Cerebellar nuclear complex (tissue), 1 donor: ENCODE measurements around the gene FGB.
"Not testable (repeated sequence)": the region's sequence is repeated elsewhere in the genome, so short reads cannot be mapped to it uniquely, and the experiment has no call there.

Source experiments
- DNase-seq, 2 experiments: peaks; one replicate each; lab custom pipeline; 2025; lab: John Stamatoyannopoulos, UW

Gene FGB

GRCh38 chr4:154597281-154597680 is 34.5 kb downstream of the FGB start:
- not testable (repeated sequence) for DNase-seq

DNA sequence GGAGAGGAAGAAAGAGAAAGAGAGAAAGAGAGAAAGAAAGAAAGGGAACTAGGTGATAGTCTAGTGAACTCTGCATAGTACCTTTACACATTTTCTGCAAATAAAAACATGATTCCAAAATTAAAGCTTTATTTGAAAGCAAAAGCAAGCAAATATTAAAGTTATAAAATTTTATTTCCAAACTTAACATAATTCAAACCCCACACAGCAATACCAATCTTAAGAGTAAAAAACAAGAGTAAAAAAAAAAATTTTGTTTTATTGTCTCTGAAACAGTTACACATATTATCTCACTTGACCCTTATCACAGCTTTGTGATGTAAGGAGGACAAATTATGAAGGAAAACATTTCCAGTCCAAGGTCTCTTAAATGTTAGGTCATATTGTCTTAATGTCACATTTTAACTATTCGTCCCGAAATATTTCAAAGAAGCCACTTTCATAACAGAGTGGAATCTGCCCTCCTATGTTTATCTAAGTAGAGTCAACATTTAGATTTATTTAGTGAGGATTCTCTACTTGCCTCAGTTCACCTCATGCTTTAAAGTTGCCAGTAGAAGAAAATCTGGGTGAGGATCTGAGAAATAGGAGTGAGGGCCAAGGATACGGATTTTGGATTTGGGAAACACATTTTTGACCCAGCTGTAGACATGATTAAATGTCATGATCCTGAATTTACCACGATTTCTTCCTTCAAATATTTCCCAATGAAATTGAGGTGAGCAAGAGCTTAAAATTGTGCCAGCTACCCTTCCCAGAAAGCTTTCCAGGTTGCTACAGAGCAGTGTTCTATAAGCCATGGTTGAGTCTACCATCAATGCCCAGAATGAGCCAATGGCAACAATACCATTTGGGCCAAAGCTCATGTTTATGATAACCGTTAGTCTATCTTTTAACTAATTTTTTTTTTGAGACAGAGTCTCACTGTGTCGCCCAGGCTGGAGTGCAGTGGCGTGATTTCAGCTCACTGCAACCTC is 35.3 kb downstream of the FGB start:
- DNase-seq, result no peak

GRCh38 chr4:154602404-154603020 is 39.7 kb downstream of the FGB start:
- DNase-seq, result no peak

- DNase-seq, result no peak
Measured at GRCh38 chr4:154603033-154603943, 40.5 kb downstream of the FGB start.

DNA sequence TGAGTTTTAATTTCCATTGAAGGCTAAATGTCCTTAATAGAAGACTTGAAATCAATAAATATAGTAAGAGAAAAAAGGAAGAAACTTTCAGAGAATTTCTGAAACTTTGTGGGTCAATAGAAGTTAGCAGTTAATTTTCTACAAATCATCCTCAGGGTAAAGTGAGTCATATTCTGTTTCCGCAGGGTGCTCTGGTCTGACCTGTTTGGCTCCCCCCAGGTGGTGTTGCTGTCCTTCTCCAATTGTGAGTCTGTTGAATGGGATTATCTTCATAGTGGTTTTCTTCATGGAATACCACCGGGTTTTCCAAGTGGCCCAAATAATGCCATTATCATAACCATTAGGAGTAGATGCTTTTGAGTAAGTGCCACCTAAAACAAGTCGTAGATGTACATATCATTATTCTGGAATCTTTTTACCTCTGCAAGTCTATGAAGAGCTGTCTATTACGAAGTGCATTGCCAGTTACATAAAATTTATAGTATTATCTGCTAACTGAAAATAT is 41.9 kb downstream of the FGB start:
- DNase-seq, result no peak

- no peak for DNase-seq
Measured at GRCh38 chr4:154606728-154607723, 44.2 kb downstream of the FGB start.

DNA sequence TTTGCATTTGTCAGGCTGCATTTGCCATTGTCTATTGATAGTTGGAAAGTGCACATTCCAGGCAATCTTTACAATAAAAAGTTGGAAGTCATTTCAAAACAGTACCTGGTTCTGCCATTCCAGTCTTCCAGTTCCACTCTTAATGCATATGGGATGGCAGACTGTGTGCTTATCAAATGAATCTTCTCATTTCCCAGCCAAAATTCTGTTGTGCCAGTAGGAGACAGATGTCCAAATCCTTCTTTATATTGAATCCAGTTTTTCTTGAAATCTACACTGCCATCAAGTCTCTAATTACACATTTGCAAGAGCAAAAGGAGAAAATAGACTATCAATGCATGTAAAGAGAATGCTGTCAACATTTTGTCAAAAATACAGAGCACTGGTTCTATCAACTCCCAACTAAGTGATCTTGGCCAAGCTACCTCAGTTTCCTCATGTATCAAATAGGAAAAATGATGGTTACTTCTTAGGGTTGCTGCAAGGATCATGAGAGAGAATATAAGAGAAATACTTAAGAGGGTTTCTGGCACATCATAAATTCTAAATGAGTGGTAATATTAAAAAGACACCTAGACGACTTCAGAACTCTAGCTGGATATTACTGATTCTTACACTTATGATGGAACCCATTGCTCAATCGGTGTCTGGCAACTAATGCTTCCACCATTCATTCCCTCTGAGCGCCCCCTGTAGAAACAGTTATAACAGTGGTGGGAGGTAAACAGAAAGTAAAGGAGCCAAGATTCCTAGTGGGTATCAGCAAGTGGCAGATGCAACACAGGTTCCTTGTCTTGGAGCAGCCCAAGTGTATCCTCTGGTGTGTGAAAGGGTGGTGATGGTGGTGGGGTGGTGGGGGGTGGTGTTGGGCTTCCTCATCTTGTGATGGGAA is 45.8 kb downstream of the FGB start:
- DNase-seq, result no peak

DNA sequence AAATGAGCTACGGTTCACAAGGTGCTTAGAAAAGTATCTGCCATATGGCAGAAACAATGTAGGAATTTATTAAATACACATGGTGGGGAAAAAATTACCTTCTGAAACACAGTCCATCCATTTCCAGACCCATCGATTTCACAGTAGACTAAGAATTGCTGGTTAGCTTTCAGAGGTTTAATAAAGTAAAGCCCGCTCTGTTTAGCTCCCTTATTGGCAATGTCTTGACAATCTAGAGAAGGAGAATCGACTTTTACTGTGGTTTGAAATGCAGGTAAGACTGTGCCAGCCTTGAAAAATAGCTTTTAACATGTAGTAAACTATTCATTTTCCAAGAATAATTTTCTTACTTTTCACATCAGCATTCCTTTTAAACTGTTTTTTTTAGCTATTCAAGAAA is 46.7 kb downstream of the FGB start:
- DNase-seq, result no peak

- DNase-seq, result no peak
Measured at GRCh38 chr4:154610582-154610981, 47.8 kb downstream of the FGB start.

DNA sequence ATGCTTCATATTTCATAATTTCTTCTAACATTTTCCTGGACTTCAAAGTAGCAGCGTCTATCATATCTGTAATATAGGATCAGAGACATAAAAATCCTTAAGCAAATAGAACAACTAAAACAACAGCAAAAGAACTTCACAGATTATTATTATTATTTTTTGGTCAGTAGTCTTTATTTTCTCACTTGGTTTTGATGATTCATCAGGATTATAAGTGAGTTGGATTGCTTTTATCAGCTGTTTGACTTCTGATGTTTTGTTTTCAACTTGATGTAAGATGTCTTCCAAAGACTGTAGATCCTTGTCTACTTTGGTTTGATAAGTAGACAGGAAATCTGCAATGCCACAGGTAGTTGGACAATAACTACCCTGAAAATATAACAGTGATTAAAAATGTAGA is 49.0 kb downstream of the FGB start:
- DNase-seq, result no peak

DNA sequence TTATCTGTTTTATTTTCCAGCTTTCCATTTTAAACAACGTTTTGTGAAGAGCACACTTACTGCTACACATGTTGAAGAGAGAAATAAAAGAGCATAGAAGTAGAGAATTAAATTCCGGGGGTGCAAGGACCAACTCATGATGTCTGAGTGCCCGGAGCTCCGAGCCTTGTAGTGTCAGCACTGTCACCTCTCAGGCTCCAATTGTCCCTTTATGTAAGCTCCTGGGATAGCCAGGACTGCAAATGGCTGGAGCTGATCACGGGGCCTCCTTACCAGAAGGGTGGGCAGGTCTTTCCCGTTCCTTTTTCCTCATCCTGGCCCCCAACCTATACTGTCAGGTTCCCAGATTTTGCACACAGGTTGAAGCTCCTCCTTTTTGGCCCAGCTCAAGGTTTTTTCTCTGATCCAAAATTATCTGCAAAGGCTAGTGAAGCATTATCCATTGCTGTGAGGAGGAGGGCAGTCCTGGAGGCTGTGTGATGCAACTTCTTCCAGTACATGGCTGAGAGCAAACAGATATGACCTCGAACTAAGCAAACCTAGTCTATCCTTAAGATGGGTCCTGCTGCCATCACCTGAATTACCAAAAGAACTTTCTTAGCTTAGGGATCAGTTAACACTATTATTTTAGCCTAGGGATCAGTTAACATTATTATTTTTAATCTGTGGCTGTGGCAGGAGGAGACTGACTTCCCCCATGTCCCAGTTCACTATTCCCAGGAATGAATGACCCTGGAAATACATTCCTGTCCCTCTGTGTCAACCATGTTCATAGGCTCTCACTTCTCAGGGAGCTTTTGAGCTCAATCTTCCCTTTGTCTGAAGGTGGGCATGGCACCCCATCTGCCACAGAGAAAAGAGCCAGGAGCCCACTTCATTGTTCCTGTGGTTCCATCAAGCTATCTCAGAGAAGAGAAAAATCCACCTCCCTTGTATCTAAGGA is 49.9 kb downstream of the FGB start, which contains the start of gene FGG:
FGG (minus strand) TSS at position 185 of the 943 bp plus-strand sequence; CDS start at position 138, 47 bp downstream.
- no peak for DNase-seq

DNA sequence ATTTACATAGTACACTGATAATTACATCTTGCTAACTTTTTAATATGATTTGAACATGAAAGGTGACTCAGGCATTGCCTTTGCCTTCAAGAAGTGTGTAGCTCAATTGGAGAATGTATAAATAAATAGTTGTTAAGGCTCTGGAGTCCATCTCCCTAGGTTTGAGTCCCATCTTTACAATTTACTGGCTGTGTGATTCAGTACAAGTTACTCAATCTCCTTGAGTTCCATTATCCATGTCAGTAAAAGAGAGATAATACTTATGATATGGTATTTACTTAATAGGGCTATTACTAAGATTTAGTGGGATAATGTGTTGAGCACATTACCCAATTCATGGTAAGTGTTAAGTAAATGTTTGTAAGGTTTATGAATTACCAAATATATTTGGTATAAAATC is 51.5 kb downstream of the FGB start:
- no peak for DNase-seq

DNA sequence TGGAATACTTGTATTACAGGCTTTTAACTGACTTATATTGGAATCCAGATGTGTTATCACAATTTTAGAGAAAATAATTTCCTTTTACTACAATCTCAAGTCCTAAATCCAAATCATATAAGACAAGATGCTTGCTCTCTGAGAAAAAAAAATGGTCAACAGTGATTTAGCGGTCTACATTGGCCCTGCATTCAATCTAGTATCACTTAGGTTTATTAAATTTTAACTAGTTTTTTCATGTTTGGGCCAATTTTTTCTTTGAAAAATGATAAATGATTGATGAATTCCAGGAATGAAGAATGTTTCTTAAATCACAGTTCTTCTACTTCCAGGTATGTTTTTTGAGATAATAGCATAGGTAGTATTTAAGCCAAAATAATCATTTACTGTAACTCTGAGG is 52.4 kb downstream of the FGB start:
- DNase-seq, result no peak

DNA sequence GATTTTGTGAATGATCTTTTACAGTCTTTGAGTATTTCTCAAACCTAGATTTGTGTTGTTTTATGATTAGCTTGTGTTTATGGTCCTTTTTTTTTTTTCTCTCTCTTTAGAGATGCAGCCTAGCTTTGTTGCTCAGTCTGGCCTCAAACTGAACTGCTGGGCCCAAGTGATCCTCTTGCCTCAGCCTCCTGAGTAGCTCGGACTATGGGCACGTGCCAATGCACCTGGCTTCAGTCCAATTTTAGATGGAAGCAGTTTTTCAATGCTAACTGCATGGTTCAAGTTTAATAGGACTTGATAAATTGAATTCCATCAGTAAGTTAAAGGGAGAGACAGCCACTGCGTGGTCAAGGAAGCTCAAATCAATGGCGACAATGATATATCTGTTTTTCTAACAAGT is 53.5 kb downstream of the FGB start:
- DNase-seq, result no peak

DNA sequence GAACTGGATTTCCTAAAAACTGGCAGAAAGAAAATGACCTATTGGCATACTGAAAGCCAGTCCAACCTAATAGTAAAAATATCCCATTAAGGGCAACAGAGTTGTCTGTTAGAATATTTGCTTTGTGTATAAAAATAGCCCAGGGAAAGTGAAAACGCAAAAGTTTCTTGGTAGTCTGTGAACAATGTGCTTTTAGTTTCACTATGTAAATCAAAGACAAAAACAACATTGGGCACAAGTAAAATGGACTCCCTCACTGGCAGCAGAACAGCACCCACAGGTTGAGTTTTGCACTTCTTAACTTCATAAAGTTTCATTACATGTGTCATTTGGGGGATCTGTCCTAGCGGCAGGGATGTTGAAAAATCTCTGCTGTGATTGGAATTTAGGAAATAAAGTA is 53.9 kb downstream of the FGB start:
- no peak for DNase-seq

DNA sequence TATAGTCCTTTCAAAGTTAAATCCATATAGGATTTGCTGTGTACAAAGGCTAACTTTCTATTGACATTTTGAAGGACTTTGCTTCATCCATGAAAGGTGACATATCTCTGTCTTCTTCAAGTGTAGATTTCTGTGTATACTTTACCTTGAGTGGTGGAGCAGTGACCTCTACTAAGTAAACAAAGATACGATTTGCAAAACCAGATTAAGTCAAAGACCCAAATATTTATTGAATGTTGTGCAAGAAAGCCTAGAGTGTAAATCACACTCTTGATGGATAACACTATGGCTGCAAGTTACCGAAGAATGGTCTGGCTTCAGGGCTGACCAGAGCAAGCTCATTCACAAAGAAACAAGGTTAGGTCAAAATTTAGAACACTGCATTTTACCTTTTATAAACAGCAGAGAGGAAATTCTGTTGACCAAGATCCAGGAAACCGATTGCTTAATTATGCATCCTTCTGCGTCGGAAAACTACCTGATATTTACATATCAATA is 55.1 kb downstream of the FGB start:
- DNase-seq, result no peak

DNA sequence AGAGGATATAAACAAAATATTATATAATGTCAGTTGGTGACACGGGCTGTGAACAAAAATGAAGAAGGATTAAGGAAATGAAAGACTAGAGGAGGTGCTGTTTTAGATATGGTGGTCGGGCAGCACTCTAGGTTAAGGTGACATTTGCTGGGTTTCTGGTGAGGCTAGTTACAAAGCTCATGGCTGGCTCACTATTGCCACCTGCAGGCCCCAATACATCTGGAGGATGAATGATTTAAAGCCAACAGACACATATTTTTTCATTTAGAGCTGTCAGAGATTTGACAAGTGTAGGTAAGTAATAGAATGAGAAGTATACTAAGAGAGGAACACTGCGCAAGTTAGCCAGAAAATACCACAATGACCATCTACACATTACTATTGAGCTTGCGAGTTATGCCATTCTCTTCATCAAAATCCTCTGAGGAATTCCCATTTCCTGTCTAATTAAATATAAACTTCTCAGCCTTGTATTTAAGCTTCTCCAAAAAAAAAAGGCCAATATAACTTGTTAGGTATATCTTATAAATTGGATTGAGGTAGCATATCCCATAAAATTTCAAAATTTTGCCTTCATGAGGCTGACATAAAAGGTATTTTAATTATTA is 56.0 kb downstream of the FGB start:
- DNase-seq, result no peak

DNA sequence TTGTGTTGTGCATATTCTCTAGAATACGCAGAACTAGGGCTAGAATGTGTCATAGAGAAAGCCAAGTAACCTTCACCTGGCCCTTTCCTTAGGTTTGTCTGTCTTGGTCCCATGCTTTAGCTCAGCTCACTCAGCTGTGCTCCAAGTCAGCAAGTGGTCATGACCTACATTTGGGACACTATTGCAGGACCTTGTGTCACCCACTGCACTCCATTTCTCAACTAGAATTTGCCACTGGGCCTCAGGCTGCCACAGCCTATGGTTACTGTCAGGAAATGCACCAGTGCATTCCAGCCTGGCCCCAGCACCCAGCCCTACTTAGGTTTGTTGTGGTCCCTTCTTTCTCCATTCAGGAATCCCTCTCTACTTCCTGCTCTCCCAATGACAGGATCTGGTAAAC is 57.3 kb downstream of the FGB start:
- no peak for DNase-seq
